ENCODE results near the gene GBF1. TPM values are rescaled to one million over a fixed set of nuclear protein-coding genes. Genes with fewer than 3 reads are reported as not detected.

Gene GBF1
- total RNA-seq, 1 experiment from 2014 or later = 26.5 TPM

DNA sequence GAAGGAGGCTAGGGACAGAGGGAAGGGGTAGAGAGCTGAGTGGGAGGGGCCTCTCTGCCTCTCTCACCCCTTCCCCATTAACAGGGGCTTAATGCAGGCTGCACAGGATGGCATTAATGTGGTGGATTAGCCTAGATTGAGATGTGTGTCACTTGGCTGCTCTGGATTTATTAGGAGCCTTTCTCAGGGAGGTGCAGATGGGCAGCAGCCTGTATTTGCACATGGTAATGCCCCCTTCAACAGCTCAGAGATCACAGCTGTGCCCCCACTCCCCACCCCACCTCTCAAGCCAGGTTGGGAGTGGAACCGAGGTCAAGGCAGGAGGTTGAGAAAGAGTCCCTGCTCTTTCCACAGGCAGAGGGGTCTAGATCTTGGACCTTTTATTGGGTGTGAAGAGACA lies 11.3 kb upstream of the GBF1 start:
- no peak for DNase-seq (ENCODE audit: low read depth)

DNA sequence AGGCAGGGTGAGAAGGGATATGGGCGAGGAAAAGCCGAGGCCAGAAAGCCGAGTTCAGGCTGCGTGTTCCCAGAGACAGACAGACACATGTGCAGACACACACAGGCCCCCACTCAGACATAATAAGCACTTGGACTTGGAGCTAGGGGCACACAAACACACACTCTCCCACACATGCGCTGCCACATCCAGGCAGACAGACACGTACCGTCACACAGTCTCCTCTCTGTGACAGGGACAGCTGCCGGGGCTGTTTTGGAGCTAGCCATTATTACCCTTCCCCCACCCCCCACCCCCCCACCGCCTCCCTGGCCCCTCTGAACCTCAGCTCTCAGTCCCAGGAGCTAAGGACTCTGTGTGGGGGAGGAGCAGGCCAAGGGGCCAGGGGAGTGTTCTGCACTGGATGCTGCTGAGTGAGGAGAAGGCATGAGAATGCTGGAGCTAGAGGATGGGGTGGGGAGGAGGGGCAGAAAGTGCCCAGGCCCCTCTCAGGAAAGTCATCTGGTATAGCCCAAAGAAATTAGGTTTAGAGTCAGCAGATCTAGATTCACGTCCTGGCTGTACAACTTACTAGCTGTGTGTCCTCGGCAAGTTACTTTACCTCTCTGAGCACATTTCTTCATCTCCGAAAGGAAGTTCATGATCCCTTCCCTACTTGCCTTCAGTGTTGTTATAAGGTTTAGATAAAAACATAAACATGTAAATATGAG lies 10.3 kb upstream of the GBF1 start:
- no peak for DNase-seq (ENCODE audit: low read depth)

DNA sequence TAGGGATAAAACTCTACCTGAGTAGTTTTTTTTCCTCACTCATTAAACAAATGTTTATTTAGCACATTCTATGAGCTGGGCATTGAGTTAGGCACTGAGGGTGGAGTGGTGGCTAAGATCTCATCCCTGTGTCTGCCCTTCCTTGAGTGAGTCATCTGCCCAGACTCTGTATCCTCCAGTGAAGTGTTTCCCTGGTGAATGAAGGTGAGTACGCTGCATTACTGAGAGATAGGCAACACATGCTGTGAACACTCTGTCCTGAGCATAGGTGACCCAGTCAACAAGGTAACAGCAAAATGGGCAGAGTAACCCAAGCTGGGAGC lies 9.8 kb upstream of the GBF1 start:
- peak; percentile 22 for DNase-seq (ENCODE audit: low read depth)

DNA sequence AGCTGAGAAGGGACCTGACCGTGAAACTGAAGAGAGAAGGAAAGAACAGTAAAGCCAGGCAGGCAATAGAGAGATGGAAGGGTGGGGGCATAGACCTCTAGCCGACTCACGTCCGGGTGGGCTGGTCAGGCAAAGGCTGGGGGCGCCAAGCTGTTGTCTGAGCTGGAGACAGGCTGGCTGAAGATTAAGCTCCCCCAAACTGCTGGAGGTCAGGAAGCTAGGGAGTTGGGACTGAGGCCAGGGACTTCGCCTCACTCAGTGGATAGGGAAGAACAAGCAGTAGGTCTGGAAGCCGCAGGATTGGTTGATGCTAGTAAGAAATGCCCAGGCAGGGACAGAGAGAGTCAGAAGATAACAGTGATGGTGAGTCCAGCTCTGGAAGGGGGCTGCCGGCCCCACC lies 9.3 kb upstream of the GBF1 start:
- no peak for DNase-seq (ENCODE audit: low read depth)

DNA sequence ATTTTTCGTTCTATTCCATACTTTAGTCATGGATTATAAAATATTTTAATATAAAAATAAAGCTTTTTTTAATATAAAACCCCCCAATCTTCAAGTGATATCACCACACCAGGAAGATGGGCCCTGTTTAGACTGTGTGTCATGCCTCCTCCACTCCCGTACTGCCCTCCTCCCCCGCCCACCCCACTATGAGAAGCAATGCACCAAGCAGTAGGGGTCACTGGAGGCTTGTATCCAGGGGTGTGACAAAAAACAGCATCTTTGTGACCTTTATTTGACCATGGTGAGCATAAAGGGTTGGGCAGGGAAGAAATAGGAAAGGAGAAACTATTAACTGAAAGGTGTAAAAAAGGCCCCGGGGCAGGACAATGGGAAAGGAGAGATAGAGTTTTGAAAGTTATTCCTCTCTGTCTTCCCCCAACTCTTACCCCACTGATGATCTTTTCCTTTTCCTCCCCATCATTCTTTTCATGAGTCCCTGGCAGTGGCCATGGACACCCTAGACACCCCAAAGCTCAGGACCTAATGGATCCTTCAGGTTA lies 7.5 kb upstream of the GBF1 start:
- DNase-seq (ENCODE audit: low read depth) = no peak

DNA sequence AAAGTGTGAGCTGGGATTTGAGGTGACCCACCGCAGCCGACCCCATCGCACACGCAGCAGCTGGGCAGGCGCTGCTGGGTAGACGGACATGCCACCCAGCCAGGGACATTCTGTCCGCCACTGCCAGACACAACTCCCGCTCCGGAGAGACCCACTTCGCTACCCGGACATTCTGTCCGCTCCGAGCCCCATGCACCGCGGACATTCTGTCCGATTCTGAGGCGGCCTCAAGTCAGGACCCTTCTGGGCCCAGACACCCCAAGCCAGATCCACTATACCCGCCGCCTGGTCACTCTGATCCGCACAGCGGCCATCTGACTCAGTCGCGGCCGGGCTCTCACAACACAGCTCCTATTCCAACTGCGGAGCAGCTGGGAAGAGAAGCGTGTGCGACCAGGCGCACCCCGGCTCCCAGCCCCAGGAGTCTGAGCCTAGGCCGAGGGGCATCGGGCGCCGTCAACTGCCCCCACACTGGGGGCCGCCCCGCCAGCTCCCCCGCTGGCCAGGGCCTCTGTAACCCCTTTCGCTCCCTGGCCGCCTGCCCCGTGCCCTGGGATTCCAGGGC lies 4.8 kb upstream of the GBF1 start:
- DNase-seq (ENCODE audit: low read depth) = no peak

DNA sequence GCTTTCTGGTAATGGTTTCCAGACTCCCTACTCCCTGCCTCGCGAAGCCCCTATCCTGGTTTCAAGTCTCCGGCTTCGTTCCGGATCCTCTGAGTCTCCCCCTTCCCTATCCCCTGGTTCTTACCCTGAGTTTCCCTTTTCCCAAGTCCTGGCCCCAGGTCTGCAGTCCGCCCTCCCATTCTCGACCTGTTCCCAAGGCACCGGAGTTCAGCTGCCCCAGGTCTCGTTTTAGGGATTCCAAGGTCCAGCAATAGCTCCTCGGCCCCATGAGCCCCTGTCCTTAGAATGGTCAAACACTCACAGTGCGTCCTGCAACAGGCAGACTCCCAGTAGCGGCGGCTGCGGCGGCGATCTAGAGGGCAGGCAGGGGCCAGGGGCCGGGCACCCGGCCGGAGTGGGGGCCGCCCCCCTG lies 4.3 kb upstream of the GBF1 start:
- DNase-seq (ENCODE audit: low read depth) = no peak

DNA sequence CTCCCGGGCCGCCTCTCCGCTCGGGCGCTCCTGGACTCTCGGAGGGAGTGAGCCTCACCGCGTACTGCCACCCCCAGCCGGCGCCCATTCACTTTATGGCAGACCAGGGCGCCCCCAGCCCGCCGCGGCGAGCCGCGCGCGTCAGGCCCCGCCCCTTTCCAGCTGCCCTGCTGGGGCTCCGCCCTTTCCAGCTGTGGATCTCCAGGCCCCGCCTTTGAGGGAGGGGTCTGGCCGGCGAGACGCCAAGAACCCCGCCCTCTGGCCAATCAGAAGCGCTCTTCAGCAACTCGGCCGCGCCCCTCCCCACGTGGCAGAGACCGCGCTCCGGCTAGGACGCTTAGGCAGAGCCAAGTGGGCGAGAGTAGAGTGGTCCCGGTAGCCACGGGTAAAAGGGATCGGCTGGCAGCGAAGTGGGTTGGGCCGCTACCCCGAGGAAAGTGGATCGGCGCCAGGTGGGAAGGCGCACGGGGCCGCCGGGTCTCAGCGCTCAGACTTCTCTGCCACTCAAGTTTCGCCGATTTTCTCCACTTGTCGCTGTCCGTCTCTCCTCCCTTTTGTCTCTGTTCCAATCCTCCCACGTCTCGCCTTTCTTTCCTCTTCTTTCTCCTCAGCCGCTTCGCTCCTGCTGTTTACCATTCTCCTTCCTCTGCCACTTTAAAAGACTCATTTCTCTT lies 3.8 kb upstream of the GBF1 start, which contains the start of gene PITX3:
PITX3 (minus strand) TSS at position 69 of the 674 bp plus-strand sequence. CDS start 9,432 bp downstream, outside the sequence.
- DNase-seq (ENCODE audit: low read depth) = peak; percentile 93

DNA sequence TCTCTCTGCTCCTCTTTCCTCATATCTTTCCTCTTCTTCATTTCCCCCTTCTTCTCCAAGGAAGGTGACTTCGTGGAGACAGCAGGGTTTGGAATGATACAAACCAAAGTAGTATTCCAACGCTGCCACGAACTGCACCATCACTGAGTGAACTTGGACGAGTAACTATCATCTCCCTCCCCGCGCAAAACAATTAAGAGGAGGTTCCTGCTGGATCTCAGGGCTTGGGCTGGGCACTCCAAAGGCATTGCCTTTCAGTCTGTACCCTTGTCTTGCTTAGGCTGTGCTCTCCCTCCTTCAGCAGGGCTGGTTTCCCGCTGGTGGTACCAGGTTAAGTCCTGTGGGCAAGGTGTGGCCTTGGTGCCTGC lies 3.2 kb upstream of the GBF1 start:
- no peak for DNase-seq (ENCODE audit: low read depth)

DNA sequence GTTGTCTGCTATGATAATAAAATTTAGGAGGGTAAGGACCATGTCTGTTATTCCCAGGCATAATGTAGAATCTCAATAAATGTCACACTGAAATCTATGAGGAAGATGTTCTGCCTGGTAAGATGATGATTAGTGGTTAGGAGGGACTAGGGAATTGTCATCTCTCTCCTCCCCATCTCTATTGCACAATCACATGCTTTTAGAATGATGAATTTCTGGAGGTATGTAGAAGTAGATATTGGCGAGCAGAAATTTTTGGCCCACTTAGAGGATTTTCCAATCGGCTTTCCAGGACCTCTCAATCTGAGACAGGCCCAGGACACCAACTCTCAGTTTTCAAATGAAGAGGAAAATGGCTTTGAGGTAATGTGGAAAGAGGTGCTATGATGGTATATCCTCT lies 2.0 kb upstream of the GBF1 start:
- no peak for DNase-seq (ENCODE audit: low read depth)

DNA sequence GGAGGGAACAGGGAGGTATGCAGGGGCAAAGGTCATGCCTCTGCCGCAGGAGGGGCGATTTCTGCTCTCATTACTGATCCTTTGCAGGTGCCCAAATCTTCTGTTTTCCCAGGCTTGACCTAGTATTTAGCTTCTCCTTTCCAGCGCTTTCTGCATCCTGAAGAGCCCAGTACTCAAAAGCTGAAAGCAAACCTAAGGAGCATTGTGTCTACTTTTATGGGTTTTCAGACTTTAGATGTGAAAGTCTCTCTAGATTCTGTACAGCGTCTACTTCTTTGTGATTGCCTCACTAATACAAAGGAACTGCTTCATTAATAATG lies 560 bp downstream of the GBF1 start:
- no peak for DNase-seq (ENCODE audit: low read depth)

DNA sequence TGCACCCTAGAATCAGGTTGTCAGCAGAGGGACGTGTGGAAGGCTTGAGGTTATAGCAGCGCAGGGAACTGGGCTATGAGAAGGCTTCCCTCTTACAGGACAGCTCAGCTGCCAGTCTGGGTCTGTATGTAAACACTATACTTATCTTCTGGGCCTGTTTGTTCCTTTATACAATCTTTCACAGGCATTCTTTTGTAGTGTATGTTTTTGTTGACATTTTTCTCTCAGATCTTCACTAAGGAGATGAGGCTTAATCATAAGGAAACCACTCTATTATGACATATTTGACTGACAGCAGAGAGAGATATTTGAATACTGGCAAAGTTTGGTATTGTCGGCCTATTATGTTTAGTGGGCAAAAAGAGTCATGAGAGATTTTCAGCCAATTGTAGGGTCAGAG lies 929 bp downstream of the GBF1 start:
- no peak for DNase-seq (ENCODE audit: low read depth)

DNA sequence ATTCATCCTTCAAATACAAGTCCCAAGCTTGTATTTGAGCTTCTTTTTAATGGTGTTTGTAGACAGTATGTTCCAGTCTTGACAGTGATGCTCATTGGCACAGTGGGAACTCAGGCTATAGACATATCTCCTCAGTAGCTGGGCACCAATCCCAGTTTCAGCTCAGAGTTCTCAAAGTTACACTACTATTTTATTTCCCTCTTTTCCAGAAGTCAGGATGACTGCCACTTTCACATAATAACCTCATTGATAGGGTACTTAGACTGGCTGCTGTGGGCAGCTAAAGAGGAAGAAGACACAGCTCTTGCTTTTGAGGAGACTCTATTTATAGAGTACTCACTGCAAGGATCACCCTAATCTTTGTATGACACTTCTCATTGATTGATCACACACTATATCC lies 2.4 kb downstream of the GBF1 start:
- DNase-seq (ENCODE audit: low read depth) = no peak

DNA sequence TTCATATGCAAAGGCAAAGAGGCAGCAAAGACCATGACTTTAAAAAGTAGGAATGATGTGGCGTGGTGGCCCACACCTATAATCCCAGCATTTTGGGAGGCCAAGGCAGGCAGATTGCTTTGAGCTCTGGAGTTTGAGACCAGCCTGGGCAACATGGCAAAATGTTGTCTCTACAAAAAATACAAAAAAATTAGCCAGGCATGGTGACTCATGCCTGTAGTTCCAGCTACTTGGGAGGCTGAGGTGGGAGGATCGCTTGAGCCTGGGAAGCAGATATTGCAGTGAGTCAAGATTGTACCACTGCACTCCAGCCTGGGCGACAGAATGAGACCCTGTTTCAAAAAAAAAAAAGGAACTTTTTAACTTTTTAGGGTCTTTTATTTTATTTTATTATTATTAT lies 7.2 kb downstream of the GBF1 start:
- DNase-seq (ENCODE audit: low read depth) = peak; percentile 57

DNA sequence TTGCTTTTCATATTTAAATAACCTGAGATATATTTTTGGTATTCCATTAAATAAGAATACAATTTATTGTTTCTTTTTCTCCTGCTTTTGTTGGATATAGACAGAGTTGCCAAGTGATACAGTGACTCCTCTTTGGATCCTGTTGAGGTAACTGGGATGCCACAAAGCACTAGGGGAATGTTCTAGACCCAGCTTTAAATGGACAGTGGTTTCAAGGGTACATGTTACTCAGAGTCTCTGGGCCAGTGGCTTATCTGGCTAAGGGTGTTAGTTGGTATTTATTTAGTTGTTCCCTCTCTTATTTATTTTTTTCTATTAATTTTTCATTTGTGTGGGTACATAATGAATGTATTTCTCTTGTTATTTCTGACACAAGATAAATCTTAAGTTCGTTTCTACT lies 9.1 kb downstream of the GBF1 start:
- DNase-seq (ENCODE audit: low read depth) = no peak

DNA sequence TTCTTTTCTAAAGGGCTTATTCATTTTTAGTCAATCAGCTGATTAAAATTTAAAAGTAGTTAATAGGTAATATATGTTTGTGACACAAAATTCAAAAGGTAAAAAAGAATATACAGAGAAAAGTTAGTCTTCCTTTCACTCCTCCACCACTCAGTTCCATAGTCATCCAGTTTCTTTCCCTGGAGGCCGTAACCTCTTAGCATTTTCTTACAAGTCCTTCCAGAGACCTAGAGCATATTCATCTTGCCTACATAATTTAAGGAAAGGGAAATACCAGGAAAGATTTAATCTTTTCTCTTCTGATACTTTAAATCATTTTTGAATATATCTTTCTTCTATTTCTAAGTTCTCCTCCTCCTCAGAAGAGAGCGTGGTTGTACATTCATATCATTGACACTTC lies 10.1 kb downstream of the GBF1 start:
- DNase-seq (ENCODE audit: low read depth) = no peak

DNA sequence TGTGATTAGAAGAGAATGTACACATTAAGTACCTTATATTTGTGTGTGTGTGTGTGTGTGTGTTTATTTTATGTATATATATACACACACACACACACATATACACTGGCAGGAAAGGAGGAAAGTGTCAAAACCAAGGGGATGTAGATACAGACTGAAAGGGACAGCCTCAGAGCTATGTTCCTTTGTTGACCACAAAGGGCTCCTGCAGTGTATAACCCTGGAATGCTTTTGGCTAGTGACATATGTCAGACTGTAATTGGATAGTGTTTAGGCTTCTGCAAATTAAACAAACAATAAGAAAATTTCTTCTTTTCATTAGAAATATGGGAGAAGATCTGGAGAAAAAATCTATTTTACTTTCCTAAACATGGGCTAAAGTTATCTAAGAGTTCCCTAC lies 15.9 kb downstream of the GBF1 start:
- no peak for DNase-seq (ENCODE audit: low read depth)

DNA sequence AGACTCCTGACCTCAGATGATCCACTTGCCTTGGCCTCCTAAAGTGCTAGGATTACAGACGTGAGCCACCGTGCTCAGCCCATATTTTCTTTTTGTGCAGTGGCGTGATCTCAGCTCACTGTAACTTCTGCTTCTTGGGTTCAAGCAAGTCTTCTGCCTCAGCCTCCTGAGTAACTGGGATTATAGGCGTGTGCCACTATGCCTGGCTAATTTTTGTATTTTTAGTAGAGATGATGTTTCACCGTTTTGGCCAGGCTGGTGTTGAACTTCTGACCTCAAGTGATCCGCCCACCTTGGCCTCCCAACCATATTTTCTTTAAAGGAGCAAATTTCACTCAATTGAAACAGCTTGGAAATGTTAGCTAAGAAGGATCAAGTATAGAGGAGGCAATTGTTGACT lies 16.5 kb downstream of the GBF1 start:
- no peak for DNase-seq (ENCODE audit: low read depth)

DNA sequence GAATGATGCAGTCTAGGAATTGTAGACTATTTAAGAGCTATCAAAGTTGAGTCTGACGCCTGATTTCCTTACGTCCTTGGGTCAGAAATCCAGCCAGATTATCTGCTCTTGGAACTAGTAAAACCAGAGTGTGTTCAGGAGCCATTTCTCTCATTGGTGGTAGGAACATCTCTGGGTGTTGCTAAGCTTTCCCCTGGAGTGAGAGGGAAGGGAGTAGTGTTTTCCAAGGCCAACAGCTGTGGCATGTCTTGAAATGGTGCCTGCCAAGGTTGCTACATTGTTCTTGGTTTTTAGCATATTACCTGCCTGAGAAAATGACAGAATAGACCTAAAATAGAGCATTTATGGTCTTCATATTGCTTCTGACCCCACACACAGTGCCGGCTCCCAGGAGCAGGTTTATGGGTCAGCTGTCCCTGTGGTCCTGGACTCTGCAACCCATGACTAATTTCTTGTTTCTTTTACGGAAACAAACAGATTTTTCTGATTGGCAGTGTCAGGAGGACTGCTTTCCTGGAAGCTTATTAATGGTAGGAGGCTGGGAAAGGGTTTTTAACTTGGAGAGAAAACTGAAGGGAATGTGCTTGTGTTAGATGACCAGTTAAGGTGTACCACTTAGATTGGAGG lies 17.5 kb downstream of the GBF1 start:
- no peak for DNase-seq (ENCODE audit: low read depth)

DNA sequence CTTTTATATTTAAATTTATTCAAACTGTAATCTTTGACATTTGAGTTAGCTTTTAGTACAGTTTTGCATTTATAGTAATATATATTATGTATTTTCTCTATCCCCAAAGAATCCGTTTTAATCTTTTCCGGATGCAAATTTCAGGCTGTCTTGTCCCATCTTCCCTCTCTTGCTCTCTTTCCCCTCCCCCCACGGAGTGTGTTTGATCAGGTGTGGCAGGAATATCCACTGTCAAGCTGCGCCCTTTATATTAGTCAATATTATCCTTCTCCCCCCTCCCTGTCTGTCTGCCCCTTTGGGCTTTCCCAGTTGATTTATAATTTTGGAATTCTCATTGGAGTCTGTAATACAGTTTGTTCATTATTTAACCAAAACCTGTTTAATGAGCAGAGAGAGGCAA lies 19.0 kb downstream of the GBF1 start:
- no peak for DNase-seq (ENCODE audit: low read depth)

DNA sequence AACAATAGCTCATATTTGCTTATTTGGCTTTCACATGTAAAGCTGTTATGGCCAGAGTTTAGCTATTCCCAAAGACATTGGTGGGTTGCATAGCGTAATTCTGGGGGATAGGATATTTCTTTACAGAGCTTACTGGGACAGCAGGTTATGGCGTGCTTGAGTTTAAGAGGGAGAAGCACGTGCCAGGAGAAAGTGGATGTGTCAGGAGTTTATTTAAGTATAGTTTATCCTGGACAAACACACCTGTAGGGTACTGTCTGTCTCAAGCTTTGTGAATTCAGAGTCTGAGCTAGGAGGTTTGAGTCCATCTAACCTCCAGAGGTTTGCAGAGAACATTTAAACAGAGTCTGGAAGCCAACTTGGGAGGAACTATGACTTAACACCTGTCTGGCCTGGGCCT lies 21.3 kb downstream of the GBF1 start:
- no peak for DNase-seq (ENCODE audit: low read depth)

DNA sequence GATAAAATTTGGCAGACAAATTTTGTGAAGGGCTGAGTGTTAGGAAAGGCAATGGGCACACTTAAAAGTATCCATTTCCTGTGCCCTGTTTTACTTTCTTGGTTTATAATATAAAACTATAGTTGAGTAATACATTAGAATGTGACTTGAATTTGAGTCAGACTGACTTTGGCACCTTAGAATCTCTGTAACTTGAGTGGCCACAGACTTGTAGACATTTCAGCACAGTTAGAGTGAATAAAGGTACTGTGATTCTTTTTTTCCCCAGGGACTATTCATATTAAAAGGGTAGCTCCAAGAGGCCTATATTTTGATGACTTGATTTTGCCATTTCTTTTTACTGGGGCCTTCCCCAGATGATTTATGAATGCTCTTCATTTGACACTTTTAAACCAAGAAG lies 22.4 kb downstream of the GBF1 start:
- DNase-seq (ENCODE audit: low read depth) = no peak

DNA sequence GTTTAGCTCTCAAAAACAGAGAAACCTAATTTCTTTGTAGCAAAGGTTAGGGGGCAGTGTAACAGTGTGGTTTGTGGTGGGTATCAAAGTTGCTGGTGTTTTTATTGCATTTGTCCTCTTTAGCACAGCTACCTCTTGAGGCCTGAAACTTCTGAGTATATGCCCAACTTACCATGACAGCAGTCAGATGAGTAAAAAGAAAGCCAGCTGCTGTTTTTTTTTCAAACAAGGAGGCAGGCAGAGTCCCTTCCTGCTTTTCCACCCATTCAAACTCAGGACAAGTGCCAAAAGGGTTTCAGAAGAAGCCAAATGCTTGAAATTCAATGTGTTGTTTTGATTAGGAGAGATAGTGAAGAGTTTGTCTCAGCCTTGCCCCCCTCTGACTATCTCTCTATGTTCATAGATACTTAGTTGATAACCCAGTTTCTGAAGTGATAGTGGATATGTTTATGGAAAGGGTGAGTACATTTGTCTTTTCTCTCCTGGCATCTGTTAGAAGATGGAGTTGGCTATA lies 23.1 kb downstream of the GBF1 start:
- DNase-seq (ENCODE audit: low read depth) = no peak
